Fibroblast of the aortic adventitia (primary cell): Measurements from ENCODE around the gene TMA7B. TPM values are rescaled to one million over a fixed set of nuclear protein-coding genes. Genes with fewer than 3 reads are reported as not detected.
"Not testable (repeated sequence)": the region's sequence is repeated elsewhere in the genome, so short reads cannot be mapped to it uniquely, and the experiment has no call there.

Experiments used
- DNase-seq: peaks from one replicate; pipeline ENCODE4 v3.0.0-alpha.2; 2010; ENCODE audit warnings: low read depth
- H3K4me3 ChIP-seq: 2 replicates; pipeline ENCODE4 v1.5.1; 2011; ENCODE audit warnings: low read depth, mild to moderate bottlenecking, control low read depth, low read length, moderate library complexity
- CTCF ChIP-seq: IDR thresholded peaks from 2 replicates; pipeline ENCODE4 v1.5.1; 2011; ENCODE audit warnings: mild to moderate bottlenecking, low read length, control low read depth, inconsistent platforms; ENCODE audit not compliant: insufficient read depth
- total RNA-seq: library from RNA; depleted of rRNA; stranded (reverse); fragments of >200 nt; gene quantifications from 2 replicates; pipeline ENCODE4 v1.2.3, GENCODE V29; 2012; ENCODE audit warnings: low replicate concordance

The TMA7B gene
- total RNA-seq, 1 donor = not detected

GRCh38 chr22:39949964-39950737 is 10.0 kb upstream of the TMA7B start:
- TF ChIP-seq CTCF = no peak
- no peak for DNase-seq
- H3K4me3 ChIP-seq = no peak overlapping the region

GRCh38 chr22:39951603-39952293 is 8.4 kb upstream of the TMA7B start:
- H3K4me3 ChIP-seq, DNase-seq: not testable (repeated sequence)

GRCh38 chr22:39952347-39952746 is 7.8 kb upstream of the TMA7B start:
- TF ChIP-seq CTCF = no peak
- DNase-seq = no peak
- H3K4me3 ChIP-seq = no peak overlapping the region

GRCh38 chr22:39953101-39953500 is 7.1 kb upstream of the TMA7B start:
- DNase-seq = no peak
- TF ChIP-seq CTCF = no peak
- H3K4me3 ChIP-seq = no peak overlapping the region

GRCh38 chr22:39954584-39955055 is 5.6 kb upstream of the TMA7B start:
- H3K4me3 ChIP-seq = no peak overlapping the region
- peak; percentile 73 for DNase-seq
- TF ChIP-seq CTCF = no peak

- H3K4me3 ChIP-seq = no peak overlapping the region
- TF ChIP-seq CTCF = no peak
- DNase-seq = no peak
These were observed 4.5 kb upstream of the TMA7B start for GRCh38 chr22:39955675-39956074.

GRCh38 chr22:39956932-39957664 is 3.1 kb upstream of the TMA7B start:
- no peak for TF ChIP-seq CTCF
- H3K4me3 ChIP-seq = no peak overlapping the region
- DNase-seq = no peak
